Tibial nerve (tissue), 4 donors: Measurements from ENCODE around the gene UTS2. TPM values are rescaled to one million over a fixed set of nuclear protein-coding genes. Genes with fewer than 3 reads are reported as not detected.

Source experiments
- DNase-seq, 2 donors: peaks; one replicate each; pipeline ENCODE4 v3.0.0-alpha.2; 2019; ENCODE audit warnings: low spot score in 2 of 2
- H3K27ac ChIP-seq, 4 donors: fragments of 200-600 bp; sonication (generic) in 3 of 4; one replicate each; pipeline ENCODE4 v1.5.1; 2017 to 2019; ENCODE audit warnings: mild to moderate bottlenecking in 1 of 4
- H3K27me3 ChIP-seq, 2 donors: fragments of 200-600 bp; sonication (generic) in 1 of 2; one replicate each; pipeline versions ENCODE4 v1.5.1 to v1.6.0; 2017 to 2019
- H3K36me3 ChIP-seq, 3 donors: fragments of 200-600 bp; sonication (generic); one replicate each; pipeline ENCODE4 v1.5.1; 2018 to 2019
- H3K4me1 ChIP-seq, 4 donors: fragments of 200-600 bp; sonication (generic) in 3 of 4; one replicate each; pipeline ENCODE4 v1.5.1; 2017 to 2019
- H3K4me3 ChIP-seq, 4 donors: fragments of 200-600 bp; sonication (generic) in 3 of 4; one replicate each; pipeline ENCODE4 v1.5.1; 2017 to 2019; ENCODE audit warnings: mild to moderate bottlenecking in 1 of 4, moderate library complexity in 1 of 4
- H3K9me3 ChIP-seq, 4 donors: fragments of 200-600 bp; sonication (generic) in 3 of 4; one replicate each; pipeline ENCODE4 v1.5.1; 2017 to 2019
- CTCF ChIP-seq, 5 experiments: fragments of 200-600 bp in 3 of 5; fragments of 450-650 bp in 2 of 5; sonication (generic) in 3 of 5; IDR thresholded peaks; one replicate each; pipeline ENCODE4 v1.5.1; 2016 to 2019; ENCODE audit warnings: antibody characterized with exemption in 5 of 5, mild to moderate bottlenecking in 3 of 5, moderate library complexity in 2 of 5
- EP300 ChIP-seq, 2 donors: sonication (generic); formaldehyde crosslinking; IDR thresholded peaks; one replicate each; pipeline ENCODE4 v1.6.1; 2017; ENCODE audit warnings: antibody characterized with exemption in 2 of 2, mild to moderate bottlenecking in 1 of 2
- POLR2A ChIP-seq, 2 donors: fragments of 450-650 bp; IDR thresholded peaks; one replicate each; pipeline ENCODE4 v1.6.1; 2017; ENCODE audit warnings: antibody characterized with exemption in 2 of 2, mild to moderate bottlenecking in 2 of 2, moderate library complexity in 2 of 2
- WGBS, 2 donors: methylation state at CpG; one replicate each; pipeline ENCODE4 v1.1.5; 2018; 5-methylcytosine and 5-hydroxymethylcytosine counted together
- total RNA-seq, 4 donors: library from RNA; depleted of rRNA; stranded (reverse); fragments of >200 nt; gene quantifications; one replicate each; pipeline ENCODE4 v1.1.0, GENCODE V29; 2016

The UTS2 gene
- total RNA-seq, 4 donors from 2014 or later, result 0.84 TPM; not detected in 3

GRCh38 chr1:7850786-7851185 is 2.1 kb downstream of the UTS2 start:
- H3K4me1 ChIP-seq, result no peaks in the 10 kb centered on the region
- H3K9me3 ChIP-seq, result no peaks in the 10 kb centered on the region
- TF ChIP-seq EP300 (IDR thresholded peaks at IDR 0.05) (no peak), CTCF (IDR thresholded peaks at IDR 0.05) (no peak), POLR2A (IDR thresholded peaks at IDR 0.05) (no peak)
- H3K27me3 ChIP-seq, result no peaks in the 10 kb centered on the region
- DNase-seq, result no peak
- H3K36me3 ChIP-seq, result peaks cover 0 to 7% (median 0%) of the 10 kb centered on the region in 3 donors
- H3K4me3 ChIP-seq, result no peak overlapping the region
- no peak overlapping the region for H3K27ac ChIP-seq
- 85 to 88% methylated on average over 15 of the region's 15 CpGs for WGBS, 2 donors

GRCh38 chr1:7847599-7847998 is 5.3 kb downstream of the UTS2 start:
- Histone ChIP-seq H3K27me3 (no peaks in the 10 kb centered on the region), H3K27ac (no peak overlapping the region), H3K4me1 (no peaks in the 10 kb centered on the region), H3K36me3 (peaks cover 0 to 35% (median 0%) of the 10 kb centered on the region in 3 donors), H3K9me3 (no peaks in the 10 kb centered on the region), H3K4me3 (no peak overlapping the region)
- TF ChIP-seq CTCF (IDR thresholded peaks at IDR 0.05) (no peak), EP300 (IDR thresholded peaks at IDR 0.05) (no peak), POLR2A (IDR thresholded peaks at IDR 0.05) (no peak)
- no peak for DNase-seq
- WGBS, 2 donors, result 41 to 48% methylated on average over 4 of the region's 4 CpGs

DNA sequence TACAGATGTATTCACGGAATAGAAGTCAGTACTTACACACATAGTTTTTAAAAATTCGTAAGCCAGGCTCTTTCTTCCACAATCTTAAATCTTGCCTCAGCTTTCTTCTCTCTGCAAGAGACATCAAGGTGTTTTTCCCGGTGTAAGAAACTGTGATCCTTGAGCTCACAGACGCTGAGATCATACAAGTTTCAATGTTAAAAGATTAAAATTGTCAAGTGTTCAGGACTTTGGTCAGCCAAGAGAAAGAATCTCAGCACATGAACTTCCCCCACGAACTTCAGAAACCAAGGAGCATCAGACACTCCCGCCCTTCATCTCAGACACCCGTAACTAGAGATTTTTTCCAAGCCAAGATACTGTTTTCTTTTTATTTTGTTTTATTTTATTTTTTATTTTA is 6.2 kb downstream of the UTS2 start:
- no peak for DNase-seq
- H3K9me3 ChIP-seq, result no peaks in the 10 kb centered on the region
- peaks cover 0 to 45% (median 0%) of the 10 kb centered on the region in 3 donors for H3K36me3 ChIP-seq
- 85% methylated on average over 7 of the region's 7 CpGs for WGBS, 2 donors
- no peak overlapping the region for H3K4me3 ChIP-seq
- H3K27ac ChIP-seq, result no peak overlapping the region
- no peaks in the 10 kb centered on the region for H3K27me3 ChIP-seq
- TF ChIP-seq CTCF (IDR thresholded peaks at IDR 0.05) (no peak), EP300 (IDR thresholded peaks at IDR 0.05) (no peak), POLR2A (IDR thresholded peaks at IDR 0.05) (no peak)
- H3K4me1 ChIP-seq, result no peaks in the 10 kb centered on the region

DNA sequence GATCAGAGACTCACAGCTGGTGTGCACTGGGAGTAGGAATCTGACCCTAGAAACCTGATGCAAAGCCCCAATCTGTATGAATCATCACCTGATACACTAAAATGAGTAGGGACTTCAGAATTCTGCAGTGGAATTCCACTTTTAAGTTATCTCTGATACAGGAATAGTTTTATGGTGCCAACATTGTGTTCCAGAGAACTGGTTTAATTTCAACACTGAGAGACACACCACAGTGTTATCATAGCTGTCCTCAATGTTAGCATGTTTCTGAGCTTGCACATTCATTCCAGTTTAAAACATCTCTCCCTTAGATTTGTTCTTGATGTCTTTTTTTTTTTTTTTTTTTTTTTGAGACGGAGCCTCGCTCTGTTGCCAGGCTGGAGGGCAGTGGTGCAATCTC is 7.1 kb downstream of the UTS2 start:
- 93% methylated on average over 2 of the region's 2 CpGs for WGBS, 2 donors
- no peaks in the 10 kb centered on the region for H3K27me3 ChIP-seq
- H3K4me3 ChIP-seq, result no peak overlapping the region
- H3K27ac ChIP-seq, result no peak overlapping the region
- TF ChIP-seq EP300 (IDR thresholded peaks at IDR 0.05), result no peak
- DNase-seq, result no peak
- H3K9me3 ChIP-seq, result no peaks in the 10 kb centered on the region
- peaks cover 0 to 54% (median 0%) of the 10 kb centered on the region in 3 donors for H3K36me3 ChIP-seq
- H3K4me1 ChIP-seq, result no peaks in the 10 kb centered on the region

- no peak for TF ChIP-seq EP300 (IDR thresholded peaks at IDR 0.05)
- TF ChIP-seq POLR2A (IDR thresholded peaks at IDR 0.05), result no peak
- no peak for TF ChIP-seq CTCF (IDR thresholded peaks at IDR 0.05)
- Histone ChIP-seq H3K4me1 (no peaks in the 10 kb centered on the region), H3K27me3 (no peaks in the 10 kb centered on the region), H3K36me3 (peaks cover 5 to 79% (median 13%) of the 10 kb centered on the region in 3 donors), H3K27ac (no peak overlapping the region), H3K9me3 (peaks cover 0 to 20% (median 2%) of the 10 kb centered on the region in 4 donors), H3K4me3 (no peak overlapping the region)
- 85 to 89% methylated on average over 4 of the region's 4 CpGs for WGBS, 2 donors
- DNase-seq, result no peak
Measured at GRCh38 chr1:7842517-7842916, 10.3 kb downstream of the UTS2 start.

DNA sequence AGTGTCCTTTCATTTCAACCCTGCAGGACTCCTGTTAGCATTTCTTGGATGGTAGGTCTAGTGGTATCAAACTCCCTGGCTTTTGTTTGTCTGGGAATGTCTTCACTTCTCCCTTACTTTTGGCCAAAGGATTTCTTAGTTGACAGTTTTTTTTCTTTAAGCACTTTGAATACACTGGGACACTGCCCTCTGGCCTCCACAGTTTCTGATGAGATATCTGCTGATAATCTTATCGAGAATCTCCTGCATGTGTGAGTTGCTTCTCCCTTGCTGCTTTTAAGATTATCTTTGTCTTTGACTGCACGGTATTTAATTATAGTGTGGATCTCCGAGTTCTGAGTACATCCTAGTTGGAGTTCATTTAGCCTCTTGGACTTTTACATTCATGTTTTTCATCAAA is 13.3 kb downstream of the UTS2 start:
- peaks cover 5 to 98% (median 22%) of the 10 kb centered on the region in 3 donors for H3K36me3 ChIP-seq
- DNase-seq, result no peak
- no peak overlapping the region for H3K27ac ChIP-seq
- 98 to 99% methylated on average over 3 of the region's 3 CpGs for WGBS, 2 donors
- no peaks in the 10 kb centered on the region for H3K4me1 ChIP-seq
- H3K4me3 ChIP-seq, result no peak overlapping the region
- H3K9me3 ChIP-seq, result peaks cover 0 to 20% (median 2%) of the 10 kb centered on the region in 4 donors
- no peak for TF ChIP-seq POLR2A (IDR thresholded peaks at IDR 0.05)
- no peak for TF ChIP-seq EP300 (IDR thresholded peaks at IDR 0.05)
- no peak for TF ChIP-seq CTCF (IDR thresholded peaks at IDR 0.05)
- no peaks in the 10 kb centered on the region for H3K27me3 ChIP-seq
